AG09309 (cell line): ENCODE data around the gene TRUB2.

ENCODE experiments used
- DNase-seq: peaks from one replicate; pipeline ENCODE4 v3.0.0-alpha.2; 2010; ENCODE audit warnings: low read depth
- H3K4me3 ChIP-seq: 2 replicates; pipeline ENCODE4 v1.5.1; 2011; ENCODE audit warnings: mild to moderate bottlenecking, low read depth, low read length, moderate library complexity; ENCODE audit not compliant: control insufficient read depth
- TF ChIP-seq, protein P1 (sequence below): IDR thresholded peaks from 2 replicates; pipeline ENCODE4 v1.5.1; 2011; ENCODE audit warnings: mild to moderate bottlenecking, low read depth, low read length, inconsistent platforms; ENCODE audit not compliant: insufficient read depth, control insufficient read depth; ENCODE audit errors: missing control alignments

The TRUB2 gene

DNA sequence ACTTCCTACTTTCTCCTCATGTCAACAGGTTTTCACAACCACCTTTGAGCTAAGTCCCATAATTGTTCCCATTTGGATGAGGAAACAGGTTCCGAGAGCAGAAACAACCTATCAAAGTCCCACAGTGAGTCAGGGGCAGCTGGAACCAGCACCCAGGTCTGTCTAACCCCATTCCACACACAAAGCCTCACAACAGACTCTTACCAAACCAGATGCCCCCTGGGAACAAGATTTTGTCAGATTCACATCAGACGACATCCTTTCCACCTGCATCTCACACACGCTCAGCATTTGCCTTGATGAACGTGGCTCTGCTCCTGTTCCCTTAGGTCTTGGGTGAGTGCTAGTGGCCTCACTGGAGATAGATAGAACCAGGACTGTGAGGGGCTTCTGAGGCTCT, 29.2 kb downstream of the TRUB2 start:
- no peak overlapping the region for H3K4me3 ChIP-seq
- TF ChIP-seq, protein P1, sequence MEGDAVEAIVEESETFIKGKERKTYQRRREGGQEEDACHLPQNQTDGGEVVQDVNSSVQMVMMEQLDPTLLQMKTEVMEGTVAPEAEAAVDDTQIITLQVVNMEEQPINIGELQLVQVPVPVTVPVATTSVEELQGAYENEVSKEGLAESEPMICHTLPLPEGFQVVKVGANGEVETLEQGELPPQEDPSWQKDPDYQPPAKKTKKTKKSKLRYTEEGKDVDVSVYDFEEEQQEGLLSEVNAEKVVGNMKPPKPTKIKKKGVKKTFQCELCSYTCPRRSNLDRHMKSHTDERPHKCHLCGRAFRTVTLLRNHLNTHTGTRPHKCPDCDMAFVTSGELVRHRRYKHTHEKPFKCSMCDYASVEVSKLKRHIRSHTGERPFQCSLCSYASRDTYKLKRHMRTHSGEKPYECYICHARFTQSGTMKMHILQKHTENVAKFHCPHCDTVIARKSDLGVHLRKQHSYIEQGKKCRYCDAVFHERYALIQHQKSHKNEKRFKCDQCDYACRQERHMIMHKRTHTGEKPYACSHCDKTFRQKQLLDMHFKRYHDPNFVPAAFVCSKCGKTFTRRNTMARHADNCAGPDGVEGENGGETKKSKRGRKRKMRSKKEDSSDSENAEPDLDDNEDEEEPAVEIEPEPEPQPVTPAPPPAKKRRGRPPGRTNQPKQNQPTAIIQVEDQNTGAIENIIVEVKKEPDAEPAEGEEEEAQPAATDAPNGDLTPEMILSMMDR: no peak
- DNase-seq: no peak

DNA sequence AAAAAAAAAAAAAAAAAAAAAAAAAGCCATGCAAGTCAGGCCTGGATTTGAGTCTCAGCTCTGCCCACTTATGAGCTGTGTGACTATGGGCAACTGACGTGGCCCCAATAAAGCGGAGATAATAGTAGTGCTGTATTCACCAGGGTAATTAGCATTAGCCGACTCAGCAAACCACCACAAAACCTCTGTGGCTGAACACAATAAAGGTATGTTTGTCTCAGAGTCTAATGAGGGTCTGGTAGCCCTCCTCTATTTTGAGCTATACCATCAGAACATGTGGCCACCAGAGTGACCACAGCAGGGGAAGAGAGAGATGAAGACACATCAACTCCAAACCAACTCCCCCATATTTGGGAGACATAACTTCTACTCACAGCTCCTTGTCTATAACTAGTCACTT, 30.2 kb downstream of the TRUB2 start:
- H3K4me3 ChIP-seq: no peak overlapping the region
- DNase-seq: no peak
- TF ChIP-seq, protein P1: no peak

DNA sequence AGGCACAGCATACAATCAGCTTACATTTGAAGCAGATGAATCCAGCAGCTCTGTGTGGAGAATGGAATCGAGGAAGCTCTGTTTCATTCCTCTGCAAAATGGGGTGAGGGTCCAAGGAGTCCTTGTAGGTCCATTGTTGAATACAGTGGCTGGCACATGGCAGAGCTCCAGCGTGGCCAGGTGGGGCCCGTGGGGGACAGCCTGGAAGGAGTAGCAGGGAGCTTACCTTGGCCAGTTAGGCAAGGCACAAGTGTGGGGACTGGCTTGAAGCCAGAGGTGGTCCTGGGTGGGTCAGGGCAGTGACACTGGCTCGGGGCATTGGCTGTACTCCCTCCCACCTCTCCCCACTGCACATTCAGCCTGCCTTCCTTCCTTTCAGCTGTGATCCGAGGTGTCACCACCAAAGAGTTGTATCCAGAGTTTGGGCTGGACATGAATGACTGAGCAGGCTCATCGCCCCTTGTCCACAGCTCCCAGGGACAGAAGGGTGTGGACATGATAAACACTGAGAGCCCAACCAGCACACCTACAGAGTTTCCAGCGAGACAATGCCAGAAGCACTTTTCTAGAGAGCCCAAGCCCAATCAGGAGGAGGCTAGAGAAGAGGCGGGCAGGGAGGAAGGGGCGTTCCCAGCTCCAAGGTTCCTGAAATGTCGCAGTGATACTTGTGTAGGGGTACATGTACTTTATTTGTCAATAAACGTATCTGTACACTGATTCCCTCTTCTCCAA, 33.8 kb downstream of the TRUB2 start:
- H3K4me3 ChIP-seq: no peak overlapping the region
- TF ChIP-seq, protein P1: no peak
- no peak for DNase-seq

DNA sequence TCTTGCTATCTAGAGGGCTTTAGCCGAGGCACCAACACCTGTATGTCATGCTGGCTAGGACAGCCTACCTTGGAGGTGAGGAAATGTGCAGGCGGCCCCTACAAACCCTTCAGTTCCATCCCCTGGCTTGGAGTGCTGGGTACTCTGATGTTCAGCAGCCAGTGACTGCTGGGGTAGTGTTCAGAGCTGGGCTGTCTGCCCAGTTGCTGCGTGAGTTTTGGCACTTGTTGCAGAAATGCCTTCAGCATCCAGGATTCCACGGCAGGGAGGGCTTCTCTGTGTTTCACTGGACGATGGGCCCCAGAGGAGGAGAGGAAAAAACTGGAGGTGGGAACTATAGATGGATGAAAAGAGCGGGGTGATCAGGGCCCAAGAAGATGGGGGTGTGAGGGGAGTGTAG, 35.8 kb downstream of the TRUB2 start:
- TF ChIP-seq, protein P1: no peak
- H3K4me3 ChIP-seq: no peak overlapping the region

DNA sequence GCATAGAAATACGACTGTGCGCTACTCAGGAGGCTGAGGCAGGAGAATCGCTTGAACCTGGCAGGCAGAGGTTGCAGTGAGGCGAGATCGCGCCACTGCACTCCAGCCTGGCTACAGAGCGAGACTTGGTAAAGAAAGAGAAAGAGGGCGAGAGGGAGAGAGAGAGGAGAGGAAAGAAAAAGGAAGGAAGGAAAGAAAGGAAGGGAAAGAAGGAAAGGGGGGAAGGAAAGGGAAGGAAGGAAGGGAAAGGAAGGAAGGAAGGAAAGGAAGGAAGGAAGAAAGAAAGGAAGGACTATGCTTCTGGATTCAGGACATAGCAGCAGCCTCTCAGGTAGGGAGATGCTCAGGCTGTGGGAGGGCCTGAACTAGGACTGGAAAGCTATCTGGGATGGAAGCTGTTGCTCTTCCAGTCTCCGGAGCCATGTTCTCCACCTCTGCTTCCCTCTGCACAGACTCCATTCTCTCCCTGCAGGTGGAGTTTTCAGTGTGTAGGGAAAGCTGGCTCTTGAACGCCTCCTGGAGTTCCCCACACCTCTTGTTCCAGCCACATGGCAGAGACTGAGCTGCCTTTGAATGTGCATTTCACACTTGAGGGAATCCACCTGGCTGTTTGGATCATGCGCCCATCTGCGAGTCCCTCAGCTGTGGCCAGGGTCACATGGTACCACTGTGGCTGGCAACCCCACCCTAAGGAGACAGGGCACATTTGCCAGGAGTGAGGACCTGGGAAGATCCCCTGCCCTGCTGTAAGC, 37.0 kb downstream of the TRUB2 start:
- TF ChIP-seq, protein P1: no peak
- DNase-seq: no peak
- H3K4me3 ChIP-seq: no peak overlapping the region

More for the DNA sequence above, 35.8 kb downstream of the TRUB2 start:
- DNase-seq: no peak

DNA sequence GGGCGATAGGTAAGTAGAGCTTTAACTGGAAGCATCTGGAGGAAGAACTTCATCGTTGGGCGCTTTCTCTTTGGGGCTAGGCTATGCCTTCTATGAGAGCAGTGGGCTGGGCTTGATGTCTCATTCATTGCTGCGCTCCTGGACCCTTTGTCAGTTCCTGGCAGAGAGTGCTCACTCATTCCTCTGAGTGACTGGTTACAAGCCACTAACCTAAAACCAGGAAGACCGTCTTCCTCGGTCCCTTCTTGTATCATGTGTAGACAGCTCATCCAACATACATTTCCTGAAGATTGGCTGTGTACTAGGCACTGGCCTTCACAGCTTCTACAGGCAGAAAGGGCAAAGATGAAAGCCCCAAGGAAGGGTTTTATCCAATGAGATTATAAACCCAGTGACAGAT, 39.7 kb downstream of the TRUB2 start:
- no peak for DNase-seq
- H3K4me3 ChIP-seq: no peak overlapping the region
- TF ChIP-seq, protein P1: no peak
